Neutrophil (primary cell): ENCODE results near the gene OR52K1.
"Not testable (repeated sequence)": the region's sequence is repeated elsewhere in the genome, so short reads cannot be mapped to it uniquely, and the experiment has no call there.

Experiments used
- H3K27ac ChIP-seq: fragments of 200-600 bp; sonication (generic); 2 replicates; pipeline ENCODE4 v1.5.1; 2016; ENCODE audit warnings: mild to moderate bottlenecking, moderate library complexity
- H3K27me3 ChIP-seq: fragments of 200-600 bp; sonication (generic); 2 replicates; pipeline ENCODE4 v1.6.0; 2016; ENCODE audit warnings: mild to moderate bottlenecking
- H3K36me3 ChIP-seq: fragments of 200-600 bp; sonication (generic); 2 replicates; pipeline ENCODE4 v1.5.1; 2017
- H3K4me1 ChIP-seq, 2 experiments: fragments of 200-600 bp in 1 of 2; sonication (generic) in 1 of 2; 1 replicate in 1 of 2; 2 replicates in 1 of 2; pipeline versions ENCODE4 v1.5.1 to v1.6.1; 2013 to 2016; ENCODE audit warnings: low read depth in 1 of 2, low read length in 1 of 2, mild to moderate bottlenecking in 1 of 2, moderate library complexity in 1 of 2; ENCODE audit not compliant: control insufficient read depth in 1 of 2, insufficient read depth in 1 of 2
- H3K4me3 ChIP-seq, 2 experiments: fragments of 200-600 bp in 1 of 2; sonication (generic) in 1 of 2; 1 replicate in 1 of 2; 2 replicates in 1 of 2; pipeline ENCODE4 v1.5.1; 2013 to 2016; ENCODE audit warnings: low read depth in 1 of 2, low read length in 1 of 2, mild to moderate bottlenecking in 1 of 2, moderate library complexity in 1 of 2
- H3K9me3 ChIP-seq: fragments of 200-600 bp; sonication (generic); 2 replicates; pipeline ENCODE4 v1.5.1; 2016
- CTCF ChIP-seq: fragments of 200-600 bp; sonication (generic); IDR thresholded peaks from 2 replicates; pipeline ENCODE4 v1.5.1; 2016; ENCODE audit warnings: antibody characterized with exemption

Gene OR52K1

GRCh38 chr11:4479644-4480043, 2.8 kb upstream of the OR52K1 start:
- peaks cover 15% of the 10 kb centered on the region for H3K36me3 ChIP-seq
- no peak overlapping the region for H3K27ac ChIP-seq
- H3K4me3 ChIP-seq, result no peak overlapping the region
- no peak for TF ChIP-seq CTCF
- H3K9me3 ChIP-seq, result no peaks in the 10 kb centered on the region
- no peaks in the 10 kb centered on the region for H3K27me3 ChIP-seq
- H3K4me1 ChIP-seq, result peaks cover 15 to 28% of the 10 kb centered on the region in 2 experiments

- peaks cover 15 to 28% of the 10 kb centered on the region in 2 experiments for H3K4me1 ChIP-seq
- H3K27ac ChIP-seq, result peak overlapping the region; percentile 40
- no peak for TF ChIP-seq CTCF
- H3K36me3 ChIP-seq, result peaks cover 4% of the 10 kb centered on the region
- no peaks in the 10 kb centered on the region for H3K9me3 ChIP-seq
- no peaks in the 10 kb centered on the region for H3K27me3 ChIP-seq
- no peak overlapping the region for H3K4me3 ChIP-seq
These were observed 1.7 kb upstream of the OR52K1 start for GRCh38 chr11:4480577-4481239.

GRCh38 chr11:4481240-4481582, 1.2 kb upstream of the OR52K1 start:
- no peaks in the 10 kb centered on the region for H3K27me3 ChIP-seq
- H3K4me3 ChIP-seq, result no peak overlapping the region
- no peaks in the 10 kb centered on the region for H3K9me3 ChIP-seq
- TF ChIP-seq CTCF, result no peak
- no peaks in the 10 kb centered on the region for H3K36me3 ChIP-seq
- no peak overlapping the region for H3K27ac ChIP-seq
- H3K4me1 ChIP-seq, result peaks cover 15 to 28% of the 10 kb centered on the region in 2 experiments

- Histone ChIP-seq H3K9me3 (no peaks in the 10 kb centered on the region), H3K4me1 (peaks cover 15 to 28% of the 10 kb centered on the region in 2 experiments), H3K4me3 (no peak overlapping the region), H3K36me3 (no peaks in the 10 kb centered on the region), H3K27me3 (no peaks in the 10 kb centered on the region), H3K27ac (no peak overlapping the region)
- TF ChIP-seq CTCF, result no peak
These were observed 1.9 kb downstream of the OR52K1 start for GRCh38 chr11:4484310-4484709.

GRCh38 chr11:4491405-4491804, 9.0 kb downstream of the OR52K1 start:
- not testable (repeated sequence) for H3K27ac ChIP-seq, H3K4me1 ChIP-seq, H3K36me3 ChIP-seq, H3K4me3 ChIP-seq, H3K9me3 ChIP-seq
- H3K27me3 ChIP-seq, result peaks cover 19% of the 10 kb centered on the region

GRCh38 chr11:4491878-4492606, 9.6 kb downstream of the OR52K1 start:
- H3K27me3 ChIP-seq, result peaks cover 25% of the 10 kb centered on the region
- H3K4me1 ChIP-seq, result peaks cover 4 to 7% of the 10 kb centered on the region in 2 experiments
- H3K9me3 ChIP-seq, result no peaks in the 10 kb centered on the region
- no peak overlapping the region for H3K4me3 ChIP-seq
- H3K27ac ChIP-seq, result peak overlapping the region; percentile 62
- H3K36me3 ChIP-seq, result no peaks in the 10 kb centered on the region
- no peak for TF ChIP-seq CTCF
